ENCODE measurements around the gene GNAS. TPM values are rescaled to one million over a fixed set of nuclear protein-coding genes. Genes with fewer than 3 reads are reported as not detected.

Gene GNAS
- total and polyA plus RNA-seq, 4 donors, result 115 to 360 (median 277) TPM

DNA sequence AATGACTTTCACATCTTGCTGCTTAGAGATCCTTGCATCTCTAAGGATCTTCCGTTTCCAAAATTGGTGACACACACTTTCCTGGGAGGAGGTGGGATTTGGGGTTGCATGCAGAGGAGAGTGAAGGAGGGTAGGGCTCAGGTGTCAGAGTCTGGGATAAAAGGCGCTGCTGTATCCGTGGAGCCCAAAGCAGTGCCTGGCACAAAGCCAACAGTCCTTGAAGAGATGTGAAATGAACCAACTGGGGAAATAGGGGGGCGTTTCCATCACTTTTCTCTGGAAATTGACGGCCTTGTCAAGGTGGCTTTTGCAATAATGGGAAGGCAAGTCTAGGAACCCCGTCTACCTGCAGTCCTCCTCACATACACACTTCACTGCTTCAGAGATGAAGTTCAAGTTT, 69.0 kb downstream of the GNAS start:
- Histone ChIP-seq H3K4me3 (ENCODE audit: low read depth in 1 of 3, low read length in 3 of 3) (no peak overlapping the region), H3K9me3 (ENCODE audit: control insufficient read depth in 4 of 4, low read length in 3 of 4) (no peaks in the 10 kb centered on the region), H3K27me3 (ENCODE audit: control insufficient read depth in 4 of 4, insufficient read depth in 4 of 4, low read length in 3 of 4) (no peaks in the 10 kb centered on the region), H3K36me3 (ENCODE audit: control insufficient read depth in 4 of 4, insufficient read depth in 3 of 4, low read depth in 1 of 4, low read length in 3 of 4) (no peaks in the 10 kb centered on the region), H3K9ac (ENCODE audit: low read depth in 1 of 2, low read length in 2 of 2) (no peak overlapping the region), H3K27ac (ENCODE audit: low read depth in 1 of 2, low read length in 2 of 2) (no peak overlapping the region), H3K4me1 (ENCODE audit: control insufficient read depth in 4 of 4, insufficient read depth in 4 of 4, low read length in 3 of 4) (no peaks in the 10 kb centered on the region)
- TF ChIP-seq, protein P1, sequence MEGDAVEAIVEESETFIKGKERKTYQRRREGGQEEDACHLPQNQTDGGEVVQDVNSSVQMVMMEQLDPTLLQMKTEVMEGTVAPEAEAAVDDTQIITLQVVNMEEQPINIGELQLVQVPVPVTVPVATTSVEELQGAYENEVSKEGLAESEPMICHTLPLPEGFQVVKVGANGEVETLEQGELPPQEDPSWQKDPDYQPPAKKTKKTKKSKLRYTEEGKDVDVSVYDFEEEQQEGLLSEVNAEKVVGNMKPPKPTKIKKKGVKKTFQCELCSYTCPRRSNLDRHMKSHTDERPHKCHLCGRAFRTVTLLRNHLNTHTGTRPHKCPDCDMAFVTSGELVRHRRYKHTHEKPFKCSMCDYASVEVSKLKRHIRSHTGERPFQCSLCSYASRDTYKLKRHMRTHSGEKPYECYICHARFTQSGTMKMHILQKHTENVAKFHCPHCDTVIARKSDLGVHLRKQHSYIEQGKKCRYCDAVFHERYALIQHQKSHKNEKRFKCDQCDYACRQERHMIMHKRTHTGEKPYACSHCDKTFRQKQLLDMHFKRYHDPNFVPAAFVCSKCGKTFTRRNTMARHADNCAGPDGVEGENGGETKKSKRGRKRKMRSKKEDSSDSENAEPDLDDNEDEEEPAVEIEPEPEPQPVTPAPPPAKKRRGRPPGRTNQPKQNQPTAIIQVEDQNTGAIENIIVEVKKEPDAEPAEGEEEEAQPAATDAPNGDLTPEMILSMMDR (IDR thresholded peaks at IDR 0.05; ENCODE audit: low read depth, low read length, missing input control), result no peak
- TF ChIP-seq MAX (IDR thresholded peaks at IDR 0.05) (no peak), GABPA (IDR thresholded peaks at IDR 0.05 in 1 of 2, conservative IDR thresholded peaks at IDR 0.05 in 1 of 2) (no peak), RXRA (IDR thresholded peaks at IDR 0.05) (no peak), YY1 (IDR thresholded peaks at IDR 0.05) (no peak), EGR1 (IDR thresholded peaks at IDR 0.05; ENCODE audit: low read depth in 2 of 2) (no peak), TAF1 (conservative IDR thresholded peaks at IDR 0.05) (no peak), NR2F2 (IDR thresholded peaks at IDR 0.05) (no peak), HNF4G (IDR thresholded peaks at IDR 0.05) (no peak), FOXA2 (IDR thresholded peaks at IDR 0.05) (no peak)
- TF ChIP-seq, protein P2, sequence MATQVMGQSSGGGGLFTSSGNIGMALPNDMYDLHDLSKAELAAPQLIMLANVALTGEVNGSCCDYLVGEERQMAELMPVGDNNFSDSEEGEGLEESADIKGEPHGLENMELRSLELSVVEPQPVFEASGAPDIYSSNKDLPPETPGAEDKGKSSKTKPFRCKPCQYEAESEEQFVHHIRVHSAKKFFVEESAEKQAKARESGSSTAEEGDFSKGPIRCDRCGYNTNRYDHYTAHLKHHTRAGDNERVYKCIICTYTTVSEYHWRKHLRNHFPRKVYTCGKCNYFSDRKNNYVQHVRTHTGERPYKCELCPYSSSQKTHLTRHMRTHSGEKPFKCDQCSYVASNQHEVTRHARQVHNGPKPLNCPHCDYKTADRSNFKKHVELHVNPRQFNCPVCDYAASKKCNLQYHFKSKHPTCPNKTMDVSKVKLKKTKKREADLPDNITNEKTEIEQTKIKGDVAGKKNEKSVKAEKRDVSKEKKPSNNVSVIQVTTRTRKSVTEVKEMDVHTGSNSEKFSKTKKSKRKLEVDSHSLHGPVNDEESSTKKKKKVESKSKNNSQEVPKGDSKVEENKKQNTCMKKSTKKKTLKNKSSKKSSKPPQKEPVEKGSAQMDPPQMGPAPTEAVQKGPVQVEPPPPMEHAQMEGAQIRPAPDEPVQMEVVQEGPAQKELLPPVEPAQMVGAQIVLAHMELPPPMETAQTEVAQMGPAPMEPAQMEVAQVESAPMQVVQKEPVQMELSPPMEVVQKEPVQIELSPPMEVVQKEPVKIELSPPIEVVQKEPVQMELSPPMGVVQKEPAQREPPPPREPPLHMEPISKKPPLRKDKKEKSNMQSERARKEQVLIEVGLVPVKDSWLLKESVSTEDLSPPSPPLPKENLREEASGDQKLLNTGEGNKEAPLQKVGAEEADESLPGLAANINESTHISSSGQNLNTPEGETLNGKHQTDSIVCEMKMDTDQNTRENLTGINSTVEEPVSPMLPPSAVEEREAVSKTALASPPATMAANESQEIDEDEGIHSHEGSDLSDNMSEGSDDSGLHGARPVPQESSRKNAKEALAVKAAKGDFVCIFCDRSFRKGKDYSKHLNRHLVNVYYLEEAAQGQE (IDR thresholded peaks at IDR 0.05), result no peak
- 83% methylated on average over 6 of the region's 6 CpGs for WGBS
- no peak for DNase-seq (ENCODE audit: low spot score)

DNA sequence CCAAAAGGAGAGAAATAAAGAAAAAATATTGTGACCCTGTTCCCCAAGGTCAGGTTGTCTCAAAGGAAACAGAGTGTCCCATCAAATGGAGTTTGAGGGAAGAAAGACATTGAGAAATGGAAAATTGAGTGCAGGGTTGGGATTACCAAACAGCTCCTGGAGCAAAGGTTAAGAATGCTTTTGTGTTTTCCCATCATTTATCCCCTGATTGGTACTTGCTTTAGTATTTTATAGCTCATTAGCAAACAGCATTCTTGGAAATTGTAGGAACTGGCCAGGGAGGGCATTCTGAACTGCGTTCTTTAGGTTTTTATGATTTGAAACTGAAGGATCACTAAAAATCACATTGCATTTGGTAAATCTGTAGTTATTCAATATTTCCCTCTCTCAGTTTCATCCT, 69.5 kb downstream of the GNAS start:
- no peak for TF ChIP-seq SP1 (IDR thresholded peaks at IDR 0.05)
- no peak for TF ChIP-seq NR2F2 (IDR thresholded peaks at IDR 0.05)
- TF ChIP-seq, protein P3, sequence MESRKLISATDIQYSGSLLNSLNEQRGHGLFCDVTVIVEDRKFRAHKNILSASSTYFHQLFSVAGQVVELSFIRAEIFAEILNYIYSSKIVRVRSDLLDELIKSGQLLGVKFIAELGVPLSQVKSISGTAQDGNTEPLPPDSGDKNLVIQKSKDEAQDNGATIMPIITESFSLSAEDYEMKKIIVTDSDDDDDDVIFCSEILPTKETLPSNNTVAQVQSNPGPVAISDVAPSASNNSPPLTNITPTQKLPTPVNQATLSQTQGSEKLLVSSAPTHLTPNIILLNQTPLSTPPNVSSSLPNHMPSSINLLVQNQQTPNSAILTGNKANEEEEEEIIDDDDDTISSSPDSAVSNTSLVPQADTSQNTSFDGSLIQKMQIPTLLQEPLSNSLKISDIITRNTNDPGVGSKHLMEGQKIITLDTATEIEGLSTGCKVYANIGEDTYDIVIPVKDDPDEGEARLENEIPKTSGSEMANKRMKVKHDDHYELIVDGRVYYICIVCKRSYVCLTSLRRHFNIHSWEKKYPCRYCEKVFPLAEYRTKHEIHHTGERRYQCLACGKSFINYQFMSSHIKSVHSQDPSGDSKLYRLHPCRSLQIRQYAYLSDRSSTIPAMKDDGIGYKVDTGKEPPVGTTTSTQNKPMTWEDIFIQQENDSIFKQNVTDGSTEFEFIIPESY (IDR thresholded peaks at IDR 0.05), result no peak
- TF ChIP-seq FOXA1 (IDR thresholded peaks at IDR 0.05), result no peak
- no peak for TF ChIP-seq HNF4A (conservative IDR thresholded peaks at IDR 0.05)
- no peak for TF ChIP-seq EGR1 (IDR thresholded peaks at IDR 0.05; ENCODE audit: low read depth in 2 of 2)
- TF ChIP-seq FOXA2 (IDR thresholded peaks at IDR 0.05), result no peak
- no peak for TF ChIP-seq RXRA (IDR thresholded peaks at IDR 0.05)
- no peak for TF ChIP-seq RAD21 (IDR thresholded peaks at IDR 0.05)
- no peak for TF ChIP-seq MAX (IDR thresholded peaks at IDR 0.05)
- TF ChIP-seq YY1 (IDR thresholded peaks at IDR 0.05), result no peak
- TF ChIP-seq, protein P4, sequence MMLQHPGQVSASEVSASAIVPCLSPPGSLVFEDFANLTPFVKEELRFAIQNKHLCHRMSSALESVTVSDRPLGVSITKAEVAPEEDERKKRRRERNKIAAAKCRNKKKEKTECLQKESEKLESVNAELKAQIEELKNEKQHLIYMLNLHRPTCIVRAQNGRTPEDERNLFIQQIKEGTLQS (IDR thresholded peaks at IDR 0.05), result no peak
- TF ChIP-seq TAF1 (conservative IDR thresholded peaks at IDR 0.05), result no peak
- H3K9ac ChIP-seq (ENCODE audit: low read depth in 1 of 2, low read length in 2 of 2), result no peak overlapping the region
- WGBS, result 97% methylated on average over 1 of the region's 1 CpG
- H3K27ac ChIP-seq (ENCODE audit: low read depth in 1 of 2, low read length in 2 of 2), result no peak overlapping the region
- H3K27me3 ChIP-seq (ENCODE audit: control insufficient read depth in 4 of 4, insufficient read depth in 4 of 4, low read length in 3 of 4), result no peaks in the 10 kb centered on the region
- DNase-seq (ENCODE audit: low spot score), result no peak
- no peak overlapping the region for H3K4me3 ChIP-seq (ENCODE audit: low read depth in 1 of 3, low read length in 3 of 3)
- H3K9me3 ChIP-seq (ENCODE audit: control insufficient read depth in 4 of 4, low read length in 3 of 4), result no peaks in the 10 kb centered on the region
- no peaks in the 10 kb centered on the region for H3K4me1 ChIP-seq (ENCODE audit: control insufficient read depth in 4 of 4, insufficient read depth in 4 of 4, low read length in 3 of 4)
- no peaks in the 10 kb centered on the region for H3K36me3 ChIP-seq (ENCODE audit: control insufficient read depth in 4 of 4, insufficient read depth in 3 of 4, low read depth in 1 of 4, low read length in 3 of 4)

Measured in liver (tissue), 9 donors.